Measurements from ENCODE around the gene LZTR1. TPM values are rescaled to one million over a fixed set of nuclear protein-coding genes. Genes with fewer than 3 reads are reported as not detected.

Gene LZTR1
- total RNA-seq, 1 experiment from 2014 or later, result 41.0 TPM

- intact Hi-C loops (cut with micrococcal nuclease), result no loop called here
Observed at GRCh38 chr22:21000987-21001600, 19.0 kb downstream of the LZTR1 start.

GRCh38 chr22:21001601-21002325, 19.7 kb downstream of the LZTR1 start, which contains the start of gene THAP7:
THAP7 (minus strand) TSS chr22:21002118; CDS start chr22:21001911, 207 bp downstream.
- intact Hi-C loops (cut with micrococcal nuclease), result no loop called here
- Histone ChIP-seq H3K36me3 (ENCODE audit: low read depth, low read length) (peaks cover 6% of the 10 kb centered on the region; the same call in 1 of the 2 replicates), H4K20me1 (ENCODE audit: low read length) (no peaks in the 10 kb centered on the region), H3F3A (ENCODE audit: low read length, unreplicated experiment) (no peaks in the 10 kb centered on the region), H3K9me2 (replicated peaks; ENCODE audit: low read length) (no peaks in the 10 kb centered on the region), H3K9ac (ENCODE audit: low read length) (peak within 1 kb of the TSS; percentile 96), H3K4me2 (ENCODE audit: low read length) (peak within 1 kb of the TSS; percentile 100), H3K4me3 (ENCODE audit: low read length) (peak within 1 kb of the TSS; percentile 92), H3K4me1 (ENCODE audit: insufficient read depth, low read length) (peaks cover 24% of the 10 kb centered on the region), H3K9me3 (ENCODE audit: low read length) (no peaks in the 10 kb centered on the region), H3K79me2 (ENCODE audit: low read length) (peaks cover 36% of the 10 kb centered on the region), H3K27ac (ENCODE audit: low read length) (peak within 1 kb of the TSS; percentile 91), H2AFZ (ENCODE audit: low read length) (peak within 1 kb of the TSS; percentile 70), H3K27me3 (ENCODE audit: low read length) (no peaks in the 10 kb centered on the region)
- no TSS peak for BruUV-seq (replicated peaks)
- no peak for TF ChIP-seq EZH2 (IDR thresholded peaks at IDR 0.05; ENCODE audit: low read length, unreplicated experiment)
- no peak for TF ChIP-seq CTCF (conservative IDR thresholded peaks at IDR 0.05; ENCODE audit: low read depth, low read length)
- TF ChIP-seq EZH2phosphoT487 (IDR thresholded peaks at IDR 0.05; ENCODE audit: borderline replicate concordance, low read length), result no peak
- DNase-seq (peak; percentile 91), ATAC-seq (peak; percentile 86)
- ChIA-PET CTCF (no interaction called here), POLR2A (ENCODE audit: unreplicated experiment) (interaction anchor here (0.6 kb wide), 1 partner anchor 10 kb away, joined by 3 read pairs; no protein-coding TSS in a partner anchor)

More at GRCh38 chr22:21000987-21001600, 19.0 kb downstream of the LZTR1 start:
- peaks cover 6% of the 10 kb centered on the region; the same call in 1 of the 2 replicates for H3K36me3 ChIP-seq (ENCODE audit: low read depth, low read length)
- H3F3A ChIP-seq (ENCODE audit: low read length, unreplicated experiment), result no peaks in the 10 kb centered on the region
- H3K79me2 ChIP-seq (ENCODE audit: low read length), result peaks cover 36% of the 10 kb centered on the region
- TF ChIP-seq EZH2phosphoT487 (IDR thresholded peaks at IDR 0.05; ENCODE audit: borderline replicate concordance, low read length) (no peak), CTCF (conservative IDR thresholded peaks at IDR 0.05; ENCODE audit: low read depth, low read length) (no peak), EZH2 (IDR thresholded peaks at IDR 0.05; ENCODE audit: low read length, unreplicated experiment) (no peak)
- no peaks in the 10 kb centered on the region for H3K9me3 ChIP-seq (ENCODE audit: low read length)
- H3K4me3 ChIP-seq (ENCODE audit: low read length), result peak overlapping the region; percentile 92
- DNase-seq (no peak), ATAC-seq (peak; percentile 1; the same call in 1 of the 2 replicates)
- TSS peak; percentile 69 for BruUV-seq (replicated peaks)
- H3K4me1 ChIP-seq (ENCODE audit: insufficient read depth, low read length), result peaks cover 24% of the 10 kb centered on the region
- H3K4me2 ChIP-seq (ENCODE audit: low read length), result peak overlapping the region; percentile 100
- ChIA-PET POLR2A (ENCODE audit: unreplicated experiment) (no interaction called here), CTCF (no interaction called here)
- no peaks in the 10 kb centered on the region for H3K9me2 ChIP-seq (replicated peaks; ENCODE audit: low read length)
- no peaks in the 10 kb centered on the region for H3K27me3 ChIP-seq (ENCODE audit: low read length)
- peak overlapping the region; percentile 96 for H3K9ac ChIP-seq (ENCODE audit: low read length)
- no peaks in the 10 kb centered on the region for H4K20me1 ChIP-seq (ENCODE audit: low read length)
- H2AFZ ChIP-seq (ENCODE audit: low read length), result peak overlapping the region; percentile 70
- H3K27ac ChIP-seq (ENCODE audit: low read length), result peak overlapping the region; percentile 91

Data from PC-3 (cell line).